PC-9 (cell line): Measurements from ENCODE around the gene ADAM17.

Source experiments
- EZH2 ChIP-seq: fragments of 200-600 bp; sonication (generic); IDR thresholded peaks from 2 replicates; pipeline ENCODE4 v1.8.0; 2017; ENCODE audit warnings: antibody characterized with exemption, low read depth
- TF ChIP-seq, protein P1 (sequence below): fragments of 200-600 bp; sonication (generic); conservative IDR thresholded peaks from 2 replicates; pipeline ENCODE4 v1.6.1; 2017; ENCODE audit warnings: mixed run types, antibody characterized with exemption, mild to moderate bottlenecking, moderate library complexity

DNA sequence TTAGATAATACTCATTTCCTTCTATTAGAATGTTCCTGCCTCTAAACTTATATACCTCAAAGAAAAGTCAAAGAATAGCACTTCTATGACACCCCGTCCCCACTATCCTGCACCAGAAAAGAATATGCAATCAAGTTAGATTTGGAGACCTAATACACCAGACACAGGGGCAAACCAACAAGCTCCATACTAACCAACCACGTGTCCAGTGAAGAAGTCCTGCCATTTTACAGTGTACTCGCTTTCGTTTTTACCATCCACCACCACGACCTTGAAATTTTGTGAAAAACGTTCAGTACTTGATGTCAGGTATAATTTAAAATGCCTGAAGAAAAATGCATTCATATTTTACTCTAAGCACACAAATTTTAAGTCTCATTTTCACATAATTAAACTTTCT lies 19.1 kb downstream of the ADAM17 start:
- TF ChIP-seq, protein P1, sequence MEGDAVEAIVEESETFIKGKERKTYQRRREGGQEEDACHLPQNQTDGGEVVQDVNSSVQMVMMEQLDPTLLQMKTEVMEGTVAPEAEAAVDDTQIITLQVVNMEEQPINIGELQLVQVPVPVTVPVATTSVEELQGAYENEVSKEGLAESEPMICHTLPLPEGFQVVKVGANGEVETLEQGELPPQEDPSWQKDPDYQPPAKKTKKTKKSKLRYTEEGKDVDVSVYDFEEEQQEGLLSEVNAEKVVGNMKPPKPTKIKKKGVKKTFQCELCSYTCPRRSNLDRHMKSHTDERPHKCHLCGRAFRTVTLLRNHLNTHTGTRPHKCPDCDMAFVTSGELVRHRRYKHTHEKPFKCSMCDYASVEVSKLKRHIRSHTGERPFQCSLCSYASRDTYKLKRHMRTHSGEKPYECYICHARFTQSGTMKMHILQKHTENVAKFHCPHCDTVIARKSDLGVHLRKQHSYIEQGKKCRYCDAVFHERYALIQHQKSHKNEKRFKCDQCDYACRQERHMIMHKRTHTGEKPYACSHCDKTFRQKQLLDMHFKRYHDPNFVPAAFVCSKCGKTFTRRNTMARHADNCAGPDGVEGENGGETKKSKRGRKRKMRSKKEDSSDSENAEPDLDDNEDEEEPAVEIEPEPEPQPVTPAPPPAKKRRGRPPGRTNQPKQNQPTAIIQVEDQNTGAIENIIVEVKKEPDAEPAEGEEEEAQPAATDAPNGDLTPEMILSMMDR: no peak
- TF ChIP-seq EZH2: no peak
